Measurements from ENCODE around the gene SMU1. TPM values are rescaled to one million over a fixed set of nuclear protein-coding genes. Genes with fewer than 3 reads are reported as not detected.

Gene SMU1
- total and polyA plus RNA-seq, 11 donors = 6.7 to 19.4 (median 15.2) TPM

GRCh38 chr9:33124046-33124445 is 47.6 kb upstream of the SMU1 start:
- peak overlapping the region in 3 of 12 donors; percentile 30 to 69 (median 43) for H3K27ac ChIP-seq

DNA sequence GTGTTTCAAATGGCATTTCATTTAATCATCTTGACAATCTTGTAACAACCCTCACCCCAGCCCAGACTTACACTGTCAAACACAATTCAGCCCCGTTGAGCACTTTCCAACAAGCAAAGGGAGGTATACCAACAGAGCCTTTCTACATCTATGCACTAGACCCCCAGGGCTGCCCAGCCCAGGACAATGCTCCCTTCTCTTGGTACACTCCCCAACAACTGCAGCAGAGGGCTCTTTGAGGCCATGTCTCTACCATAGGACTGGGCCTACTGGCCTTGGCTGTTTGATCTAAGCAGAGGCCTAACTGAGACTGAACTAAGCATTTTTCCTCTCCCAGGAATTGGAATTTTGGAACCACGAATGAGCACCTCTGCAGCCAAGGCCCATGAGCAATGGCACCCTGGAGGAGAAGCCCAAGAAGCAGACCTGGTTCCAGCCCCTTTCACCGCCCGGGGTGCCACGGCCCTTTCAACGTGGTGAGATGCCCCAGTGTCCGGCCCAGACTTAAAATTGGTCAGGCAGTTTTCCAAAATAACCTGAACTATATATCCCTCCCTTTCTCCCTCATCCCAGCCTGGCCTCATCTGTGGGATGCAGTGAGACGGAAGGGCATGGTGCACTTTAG is 47.0 kb upstream of the SMU1 start:
- intact Hi-C loops (cut with DNase I) = no loop called here
- 93 to 97% (median 95%) methylated on average over 8 of the region's 8 CpGs for WGBS, 4 donors
- Histone ChIP-seq H3K36me3 (peaks cover 3 to 83% (median 54%) of the 10 kb centered on the region in 9 donors), H3K4me3 (no peak overlapping the region), H3K9me3 (no peaks in the 10 kb centered on the region), H3K4me1 (peaks cover 0 to 43% (median 23%) of the 10 kb centered on the region in 12 donors), H3K27ac (peak overlapping the region in 1 of 12 donors; percentile 69), H3K27me3 (no peaks in the 10 kb centered on the region)
- ATAC-seq = peak in 1 of 4 donors; percentile 4
- DNase-seq = peak in 1 of 5 donors; percentile 23
- TF ChIP-seq POLR2A (IDR thresholded peaks at IDR 0.05) (no peak), CTCF (IDR thresholded peaks at IDR 0.05) (no peak)

More at GRCh38 chr9:33124046-33124445, 47.6 kb upstream of the SMU1 start:
- DNase-seq (peak in 1 of 5 donors; percentile 15), ATAC-seq (no peak)
- Histone ChIP-seq H3K4me3 (no peak overlapping the region), H3K27me3 (no peaks in the 10 kb centered on the region), H3K36me3 (peaks cover 3 to 83% (median 52%) of the 10 kb centered on the region in 9 donors), H3K4me1 (peaks cover 3 to 45% (median 25%) of the 10 kb centered on the region in 12 donors), H3K9me3 (no peaks in the 10 kb centered on the region)
- 87 to 96% (median 95%) methylated on average over 5 of the region's 5 CpGs for WGBS, 4 donors
- TF ChIP-seq CTCF (IDR thresholded peaks at IDR 0.05) = no peak
- no peak for TF ChIP-seq POLR2A (IDR thresholded peaks at IDR 0.05)
- intact Hi-C loops (cut with DNase I) = no loop called here

GRCh38 chr9:33120620-33121019 is 44.1 kb upstream of the SMU1 start:
- Histone ChIP-seq H3K4me1 (peaks cover 0 to 52% (median 28%) of the 10 kb centered on the region in 12 donors), H3K4me3 (no peak overlapping the region), H3K9me3 (no peaks in the 10 kb centered on the region), H3K36me3 (peaks cover 3 to 82% (median 44%) of the 10 kb centered on the region in 9 donors), H3K27me3 (no peaks in the 10 kb centered on the region), H3K27ac (no peak overlapping the region)
- WGBS, 4 donors = 67 to 94% (median 88%) methylated on average over 1 of the region's 1 CpG
- ATAC-seq = no peak
- no peak for TF ChIP-seq POLR2A (IDR thresholded peaks at IDR 0.05)
- no peak for TF ChIP-seq CTCF (IDR thresholded peaks at IDR 0.05)
- no peak for DNase-seq
- intact Hi-C loops (cut with DNase I) = no loop called here

GRCh38 chr9:33117796-33118195 is 41.3 kb upstream of the SMU1 start:
- peaks cover 3 to 88% (median 64%) of the 10 kb centered on the region in 9 donors for H3K36me3 ChIP-seq

More at GRCh38 chr9:33117796-33118195, 41.3 kb upstream of the SMU1 start:
- no peak for TF ChIP-seq POLR2A (IDR thresholded peaks at IDR 0.05)
- no peak for TF ChIP-seq CTCF (IDR thresholded peaks at IDR 0.05)
- Histone ChIP-seq H3K27me3 (no peaks in the 10 kb centered on the region), H3K9me3 (no peaks in the 10 kb centered on the region), H3K4me3 (no peak overlapping the region), H3K27ac (peak overlapping the region in 10 of 12 donors; percentile 45 to 85 (median 64)), H3K4me1 (peaks cover 0 to 50% (median 22%) of the 10 kb centered on the region in 12 donors)
- DNase-seq (peak in 1 of 5 donors; percentile 39), ATAC-seq (no peak)
- intact Hi-C loops (cut with DNase I) = no loop called here
- WGBS, 4 donors = 86 to 96% (median 93%) methylated on average over 4 of the region's 4 CpGs
